ENCODE data around the gene PRSS21. TPM values are rescaled to one million over a fixed set of nuclear protein-coding genes. Genes with fewer than 3 reads are reported as not detected.

Gene PRSS21
- total and polyA plus RNA-seq, 12 donors, result 0.20 TPM; not detected in 11

DNA sequence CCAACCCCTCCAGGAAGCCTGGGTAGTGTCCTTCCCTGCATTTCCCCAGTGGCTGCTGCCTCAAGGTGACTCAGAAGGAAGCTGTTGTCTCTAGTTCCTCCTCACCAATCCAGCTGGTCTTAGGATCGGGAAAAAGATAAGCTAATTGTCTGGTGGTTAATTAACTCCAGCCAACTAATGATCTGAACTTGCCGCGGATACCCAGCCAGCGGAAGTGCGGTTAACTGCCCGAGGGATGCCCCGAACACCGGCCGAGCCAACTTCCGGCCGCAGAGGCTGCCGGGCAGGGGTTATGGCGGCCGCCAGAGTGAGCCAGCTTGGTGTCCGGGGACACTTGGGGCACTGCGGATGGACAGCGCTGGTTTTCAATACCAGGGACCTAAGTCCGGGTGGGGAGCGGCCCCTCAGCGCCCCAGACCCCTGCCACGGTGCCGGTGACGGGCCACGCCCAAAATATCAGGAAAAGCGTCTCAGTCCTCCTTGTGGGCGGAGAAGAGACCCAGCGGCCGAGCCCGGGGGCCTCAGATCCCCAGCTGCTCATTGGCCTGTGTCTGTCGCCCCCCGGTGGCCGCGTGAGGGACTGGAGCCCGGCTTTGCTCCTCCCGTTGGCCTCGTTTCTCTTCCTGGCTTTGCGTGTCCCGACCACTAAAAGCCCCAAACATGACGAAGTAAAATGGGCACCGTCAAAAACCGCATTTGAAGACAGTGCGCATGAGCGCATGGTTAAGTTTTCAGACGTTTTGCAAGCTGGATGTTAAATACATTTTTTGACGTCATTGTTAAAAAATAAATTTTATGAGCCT lies 51.2 kb downstream of the PRSS21 start:
- TF ChIP-seq, protein P1, sequence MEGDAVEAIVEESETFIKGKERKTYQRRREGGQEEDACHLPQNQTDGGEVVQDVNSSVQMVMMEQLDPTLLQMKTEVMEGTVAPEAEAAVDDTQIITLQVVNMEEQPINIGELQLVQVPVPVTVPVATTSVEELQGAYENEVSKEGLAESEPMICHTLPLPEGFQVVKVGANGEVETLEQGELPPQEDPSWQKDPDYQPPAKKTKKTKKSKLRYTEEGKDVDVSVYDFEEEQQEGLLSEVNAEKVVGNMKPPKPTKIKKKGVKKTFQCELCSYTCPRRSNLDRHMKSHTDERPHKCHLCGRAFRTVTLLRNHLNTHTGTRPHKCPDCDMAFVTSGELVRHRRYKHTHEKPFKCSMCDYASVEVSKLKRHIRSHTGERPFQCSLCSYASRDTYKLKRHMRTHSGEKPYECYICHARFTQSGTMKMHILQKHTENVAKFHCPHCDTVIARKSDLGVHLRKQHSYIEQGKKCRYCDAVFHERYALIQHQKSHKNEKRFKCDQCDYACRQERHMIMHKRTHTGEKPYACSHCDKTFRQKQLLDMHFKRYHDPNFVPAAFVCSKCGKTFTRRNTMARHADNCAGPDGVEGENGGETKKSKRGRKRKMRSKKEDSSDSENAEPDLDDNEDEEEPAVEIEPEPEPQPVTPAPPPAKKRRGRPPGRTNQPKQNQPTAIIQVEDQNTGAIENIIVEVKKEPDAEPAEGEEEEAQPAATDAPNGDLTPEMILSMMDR (IDR thresholded peaks at IDR 0.05), result peak; percentile 98 to 100 (median 99)
- WGBS, 2 donors, result 0 to 1% methylated on average over 45 of the region's 45 CpGs
- H3K4me3 ChIP-seq, result peak overlapping the region; percentile 45 to 86 (median 65)
- ATAC-seq (peak; percentile 96 to 99 (median 98)), DNase-seq (peak; percentile 95)
- intact Hi-C loops (cut with DNase I), result loop anchor here in 6 of 10 donors (1.0 to 10.0 kb wide), 6 partner anchors 25 to 93 kb away; partner anchors contain the start of genes ELOB (in 1 of the 6) and FLYWCH1 (in 1 of the 6)
- H3K9me3 ChIP-seq, result no peaks in the 10 kb centered on the region
- peak overlapping the region; percentile 89 to 98 (median 95) for H3K27ac ChIP-seq
- H3K36me3 ChIP-seq, result no peaks in the 10 kb centered on the region
- H3K4me1 ChIP-seq, result peaks cover 0 to 13% (median 5%) of the 10 kb centered on the region in 9 donors
- H3K27me3 ChIP-seq, result no peaks in the 10 kb centered on the region

Other genes starting within 250 kb of the PRSS21 start
- gene KCTD5, start 134.7 kb upstream of the PRSS21 start, total RNA-seq, result 10 to 100 TPM in 6 of 10 donors, 1 to 10 TPM in 4; 8.5 to 22.4 (median 11.7) TPM
- 10 to 100 TPM in 1 of 2 donors, 1 to 10 TPM in 1; 8.7 to 11.7 TPM for gene KCTD5, start 134.7 kb upstream of the PRSS21 start, polyA plus RNA-seq
- under 1 TPM in 9 of 10 donors, not detected in 1; 0.11 to 0.75 (median 0.40) TPM for gene PRSS27, start 97.0 kb upstream of the PRSS21 start, total RNA-seq
- gene PRSS27, start 97.0 kb upstream of the PRSS21 start, polyA plus RNA-seq, result under 1 TPM; 0.46 to 0.66 TPM
- 100 to 1,000 TPM; 228 to 392 (median 261) TPM for gene SRRM2, start 64.6 kb upstream of the PRSS21 start, total RNA-seq
- 1,000 to 10,000 TPM in 1 of 2 donors, 100 to 1,000 TPM in 1; 182 to 1,328 TPM for gene SRRM2, start 64.6 kb upstream of the PRSS21 start, polyA plus RNA-seq
- gene ELOB, start 40.0 kb upstream of the PRSS21 start, total RNA-seq, result 100 to 1,000 TPM; 248 to 373 (median 323) TPM
- gene ELOB, start 40.0 kb upstream of the PRSS21 start, polyA plus RNA-seq, result 1,000 to 10,000 TPM in 1 of 2 donors, 100 to 1,000 TPM in 1; 511 to 1,196 TPM
- gene PRSS33, start 29.7 kb upstream of the PRSS21 start, total RNA-seq, result under 1 TPM in 1 of 10 donors, not detected in 9; 0.60 TPM
- not detected for gene PRSS33, start 29.7 kb upstream of the PRSS21 start, polyA plus RNA-seq
- gene PRSS41, start 18.8 kb upstream of the PRSS21 start, total RNA-seq, result not detected
- gene PRSS41, start 18.8 kb upstream of the PRSS21 start, polyA plus RNA-seq, result not detected
- gene ZG16B, start 13.1 kb downstream of the PRSS21 start, total RNA-seq, result under 1 TPM in 2 of 10 donors, not detected in 8; 0.44 to 0.88 TPM
- under 1 TPM in 1 of 2 donors, not detected in 1; 0.07 TPM for gene ZG16B, start 13.1 kb downstream of the PRSS21 start, polyA plus RNA-seq
- under 1 TPM in 1 of 10 donors, not detected in 9; 0.21 TPM for gene PRSS22, start 40.9 kb downstream of the PRSS21 start, total RNA-seq
- not detected for gene PRSS22, start 40.9 kb downstream of the PRSS21 start, polyA plus RNA-seq
- gene FLYWCH2, start 66.0 kb downstream of the PRSS21 start, total RNA-seq, result 10 to 100 TPM; 18.1 to 28.9 (median 21.9) TPM
- gene FLYWCH2, start 66.0 kb downstream of the PRSS21 start, polyA plus RNA-seq, result 10 to 100 TPM; 36.8 to 65.7 TPM
- 10 to 100 TPM; 27.1 to 42.3 (median 32.8) TPM for gene FLYWCH1, start 94.7 kb downstream of the PRSS21 start, total RNA-seq
- gene FLYWCH1, start 94.7 kb downstream of the PRSS21 start, polyA plus RNA-seq, result 10 to 100 TPM; 22.1 to 41.0 TPM
- not detected for gene KREMEN2, start 147.0 kb downstream of the PRSS21 start, total RNA-seq
- gene KREMEN2, start 147.0 kb downstream of the PRSS21 start, polyA plus RNA-seq, result not detected
- 10 to 100 TPM in 1 of 10 donors, 1 to 10 TPM in 9; 3.7 to 13.8 (median 6.5) TPM for gene PAQR4, start 152.1 kb downstream of the PRSS21 start, total RNA-seq
- gene PAQR4, start 152.1 kb downstream of the PRSS21 start, polyA plus RNA-seq, result 10 to 100 TPM in 1 of 2 donors, 1 to 10 TPM in 1; 8.2 to 17.9 TPM
- gene PKMYT1, start 163.2 kb downstream of the PRSS21 start, total RNA-seq, result 1 to 10 TPM in 2 of 10 donors, under 1 TPM in 7, not detected in 1; 0.34 to 4.2 (median 0.66) TPM
- 1 to 10 TPM; 1.4 to 3.7 TPM for gene PKMYT1, start 163.2 kb downstream of the PRSS21 start, polyA plus RNA-seq
- gene CLDN9, start 195.7 kb downstream of the PRSS21 start, total RNA-seq, result 1 to 10 TPM in 3 of 10 donors, under 1 TPM in 7; 0.19 to 1.5 (median 0.79) TPM
- gene CLDN9, start 195.7 kb downstream of the PRSS21 start, polyA plus RNA-seq, result 1 to 10 TPM; 1.0 to 3.2 TPM
- gene CLDN6, start 200.9 kb downstream of the PRSS21 start, total RNA-seq, result under 1 TPM in 1 of 10 donors, not detected in 9; 0.28 TPM
- under 1 TPM in 1 of 2 donors, not detected in 1; 0.03 TPM for gene CLDN6, start 200.9 kb downstream of the PRSS21 start, polyA plus RNA-seq
- 100 to 1,000 TPM in 4 of 10 donors, 10 to 100 TPM in 6; 28.0 to 319 (median 92.3) TPM for gene TNFRSF12A, start 203.1 kb downstream of the PRSS21 start, total RNA-seq
- 100 to 1,000 TPM; 215 to 740 TPM for gene TNFRSF12A, start 203.1 kb downstream of the PRSS21 start, polyA plus RNA-seq
- 10 to 100 TPM; 41.8 to 62.8 (median 55.8) TPM for gene HCFC1R1, start 206.7 kb downstream of the PRSS21 start, total RNA-seq
- gene HCFC1R1, start 206.7 kb downstream of the PRSS21 start, polyA plus RNA-seq, result 100 to 1,000 TPM in 1 of 2 donors, 10 to 100 TPM in 1; 71.8 to 370 TPM
- 10 to 100 TPM in 7 of 10 donors, 1 to 10 TPM in 3; 7.0 to 12.5 (median 10.4) TPM for gene THOC6, start 206.8 kb downstream of the PRSS21 start, total RNA-seq
- gene THOC6, start 206.8 kb downstream of the PRSS21 start, polyA plus RNA-seq, result 10 to 100 TPM; 22.5 to 40.3 TPM
- not detected for gene BICDL2, start 219.7 kb downstream of the PRSS21 start, total RNA-seq
- gene BICDL2, start 219.7 kb downstream of the PRSS21 start, polyA plus RNA-seq, result under 1 TPM in 1 of 2 donors, not detected in 1; 0.04 TPM
- gene MMP25, start 229.3 kb downstream of the PRSS21 start, total RNA-seq, result 1 to 10 TPM in 5 of 10 donors, under 1 TPM in 5; 0.26 to 3.9 (median 1.2) TPM
- under 1 TPM; 0.30 to 0.95 TPM for gene MMP25, start 229.3 kb downstream of the PRSS21 start, polyA plus RNA-seq
- 100 to 1,000 TPM in 1 of 10 donors, 10 to 100 TPM in 9; 23.4 to 204 (median 45.4) TPM for gene IL32, start 248.4 kb downstream of the PRSS21 start, total RNA-seq
- gene IL32, start 248.4 kb downstream of the PRSS21 start, polyA plus RNA-seq, result 100 to 1,000 TPM in 1 of 2 donors, 10 to 100 TPM in 1; 80.6 to 116 TPM